Uterus (tissue), 4 donors: Measurements from ENCODE around the gene ZNF853. TPM values are rescaled to one million over a fixed set of nuclear protein-coding genes. Genes with fewer than 3 reads are reported as not detected.

Experiments
- DNase-seq, 2 donors: peaks; one replicate each; pipeline ENCODE4 v3.0.0-alpha.2; 2019 to 2020
- H3K27ac ChIP-seq, 2 donors: fragments of 200-600 bp; sonication (generic); 1 replicate in 1 of 2; 2 replicates in 1 of 2; pipeline ENCODE4 v1.5.1; 2016 to 2018
- H3K27me3 ChIP-seq, 2 donors: fragments of 200-600 bp; sonication (generic); one replicate each; pipeline ENCODE4 v1.5.1; 2018 to 2019; ENCODE audit warnings: control low read depth in 1 of 2
- H3K36me3 ChIP-seq, 2 donors: fragments of 200-600 bp; sonication (generic); one replicate each; pipeline ENCODE4 v1.5.1; 2019; ENCODE audit warnings: control low read depth in 1 of 2
- H3K4me1 ChIP-seq, 2 donors: fragments of 200-600 bp; sonication (generic); one replicate each; pipeline ENCODE4 v1.5.1; 2018 to 2019; ENCODE audit warnings: control low read depth in 1 of 2
- H3K4me3 ChIP-seq, 2 donors: fragments of 200-600 bp; sonication (generic); 1 replicate in 1 of 2; 2 replicates in 1 of 2; pipeline ENCODE4 v1.5.1; 2018 to 2019; ENCODE audit warnings: mild to moderate bottlenecking in 1 of 2
- H3K9me3 ChIP-seq, 2 donors: fragments of 200-600 bp; sonication (generic); one replicate each; pipeline ENCODE4 v1.5.1; 2019; ENCODE audit warnings: control low read depth in 1 of 2
- CTCF ChIP-seq, 4 experiments: fragments of 200-600 bp in 2 of 4; fragments of 450-650 bp in 2 of 4; sonication (generic) in 2 of 4; IDR thresholded peaks; one replicate each; pipeline ENCODE4 v1.5.1; 2016 to 2019; ENCODE audit warnings: antibody characterized with exemption in 4 of 4, mild to moderate bottlenecking in 2 of 4, moderate library complexity in 1 of 4
- POLR2A ChIP-seq, 2 donors: fragments of 450-650 bp; IDR thresholded peaks; one replicate each; pipeline ENCODE4 v1.6.1; 2016; ENCODE audit warnings: antibody characterized with exemption in 2 of 2, mild to moderate bottlenecking in 1 of 2, moderate library complexity in 1 of 2
- intact Hi-C: fragments of 100-400 bp; cut with DNase I; formaldehyde crosslinking; loops from one replicate; pipeline ENCODE4 v1.15.1; 2023; ENCODE audit warnings: low total_unique reads
- total RNA-seq, 4 donors: library from RNA; depleted of rRNA in 3 of 4; stranded (reverse); fragments of >200 nt in 3 of 4; gene quantifications; one replicate each; pipeline versions ENCODE4 v1.1.0 to v1.2.4, GENCODE V29; 2014 to 2023
- donor health status: DM: yes; HTN: yes; CAD: no.

The ZNF853 gene
- total RNA-seq, 4 donors from 2014 or later, result 0.88 to 20.7 (median 11.8) TPM

- intact Hi-C loops, result no loop called here
- DNase-seq, result no peak
- H3K27ac ChIP-seq, result no peak overlapping the region
- H3K4me3 ChIP-seq, result no peak overlapping the region
- no peaks in the 10 kb centered on the region for H3K36me3 ChIP-seq
- H3K4me1 ChIP-seq, result no peaks in the 10 kb centered on the region
- TF ChIP-seq POLR2A (IDR thresholded peaks at IDR 0.05) (no peak), CTCF (IDR thresholded peaks at IDR 0.05) (no peak)
- H3K27me3 ChIP-seq, result no peaks in the 10 kb centered on the region
- H3K9me3 ChIP-seq, result no peaks in the 10 kb centered on the region
Measured at GRCh38 chr7:6651851-6652445, 36.5 kb downstream of the ZNF853 start.

- Histone ChIP-seq H3K36me3 (no peaks in the 10 kb centered on the region), H3K4me1 (no peaks in the 10 kb centered on the region), H3K9me3 (no peaks in the 10 kb centered on the region), H3K4me3 (no peak overlapping the region), H3K27me3 (no peaks in the 10 kb centered on the region), H3K27ac (no peak overlapping the region)
- no peak for DNase-seq
- intact Hi-C loops, result no loop called here
- TF ChIP-seq CTCF (IDR thresholded peaks at IDR 0.05), result no peak
- TF ChIP-seq POLR2A (IDR thresholded peaks at IDR 0.05), result no peak
Measured at GRCh38 chr7:6652446-6653011, 37.1 kb downstream of the ZNF853 start.

GRCh38 chr7:6653071-6654003 lies 37.9 kb downstream of the ZNF853 start:
- Histone ChIP-seq H3K27ac (no peak overlapping the region), H3K9me3 (no peaks in the 10 kb centered on the region), H3K27me3 (no peaks in the 10 kb centered on the region), H3K4me1 (no peaks in the 10 kb centered on the region), H3K4me3 (no peak overlapping the region), H3K36me3 (no peaks in the 10 kb centered on the region)
- DNase-seq, result no peak
- TF ChIP-seq CTCF (IDR thresholded peaks at IDR 0.05) (no peak), POLR2A (IDR thresholded peaks at IDR 0.05) (no peak)
- intact Hi-C loops, result no loop called here

GRCh38 chr7:6654113-6654841 lies 38.9 kb downstream of the ZNF853 start:
- TF ChIP-seq CTCF (IDR thresholded peaks at IDR 0.05) (no peak), POLR2A (IDR thresholded peaks at IDR 0.05) (no peak)
- Histone ChIP-seq H3K9me3 (no peaks in the 10 kb centered on the region), H3K36me3 (no peaks in the 10 kb centered on the region), H3K27ac (no peak overlapping the region), H3K27me3 (no peaks in the 10 kb centered on the region), H3K4me3 (no peak overlapping the region), H3K4me1 (no peaks in the 10 kb centered on the region)
- DNase-seq, result no peak
- intact Hi-C loops, result no loop called here
